HCT116 (cell line): ENCODE data around the gene ST6GALNAC5. TPM values are rescaled to one million over a fixed set of nuclear protein-coding genes. Genes with fewer than 3 reads are reported as not detected.

Experiments used
- ATAC-seq: fragments of 200-7000 bp; cut with Tn5 transposase; 2 replicates; pipeline ENCODE4 v1.9.1; 2020; ENCODE audit warnings: mild to moderate bottlenecking, moderate library complexity
- BruUV-seq: library from RNA; stranded (reverse); fragments of 400-500 nt; replicated peaks from 2 replicates; lab custom pipeline; 2021; lab: Mats Ljungman, UMichigan
- CTCF ChIA-PET: fragments of 300-600 bp; sonication (Branson Sonifier 250); formaldehyde crosslinking; loops from one replicate; lab custom pipeline; 2021; ENCODE audit warnings: antibody characterized with exemption; lab: Charles Lee
- POLR2A ChIA-PET: fragments of 300-600, 350-600 bp; sonication (Branson Sonifier 250); formaldehyde crosslinking; loops from one replicate; lab custom pipeline; 2021; ENCODE audit warnings: antibody characterized with exemption; lab: Charles Lee
- RAD21 ChIA-PET, 2 experiments: fragments of 300-600 bp; sonication (Branson Sonifier 250); formaldehyde crosslinking; loops; one replicate each; lab custom pipeline; 2023; ENCODE audit warnings: low total read pairs in 2 of 2; ENCODE audit not compliant: uncharacterized antibody in 2 of 2, unreplicated experiment in 2 of 2, low non-redundant PET in 1 of 2; lab: Charles Lee
- DNase-seq: peaks from one replicate; pipeline ENCODE4 v3.0.0-alpha.2; 2010; ENCODE audit warnings: low read depth, low spot score
- H2AFZ ChIP-seq: fragments of 200-600 bp; shearing (Covaris generic), sonication (generic); 2 replicates; pipeline ENCODE4 v1.6.1; 2017; ENCODE audit warnings: low read depth, mixed run types, mixed read lengths, antibody characterized with exemption, low read length; ENCODE audit not compliant: poor library complexity, severe bottlenecking
- H3K27ac ChIP-seq: 2 replicates; pipeline ENCODE4 v1.5.1; 2012; ENCODE audit warnings: low read depth, low read length
- H3K27me3 ChIP-seq: fragments of 200-600 bp; sonication (generic); 2 replicates; pipeline ENCODE4 v1.6.1; 2016; ENCODE audit warnings: mixed run types, low read length, mixed read lengths; ENCODE audit not compliant: insufficient read depth
- H3K36me3 ChIP-seq, 2 experiments: fragments of 200-500 bp in 1 of 2; fragments of 200-600 bp in 1 of 2; sonication (Bioruptor generic) in 1 of 2; sonication (generic) in 1 of 2; 2 replicates each; pipeline versions ENCODE4 v1.5.1 to v1.6.1; 2014 to 2016; ENCODE audit warnings: low read length in 2 of 2, inconsistent platforms in 1 of 2, mixed read lengths in 1 of 2, mixed run types in 1 of 2; ENCODE audit not compliant: insufficient read depth in 2 of 2, control insufficient read depth in 1 of 2
- H3K4me1 ChIP-seq, 2 experiments: fragments of 200-600 bp in 1 of 2; sonication (generic) in 1 of 2; 2 replicates each; pipeline versions ENCODE4 v1.5.1 to v1.6.1; 2012 to 2017; ENCODE audit warnings: low read length in 2 of 2, inconsistent platforms in 1 of 2, mild to moderate bottlenecking in 1 of 2, mixed read lengths in 1 of 2, mixed run types in 1 of 2, moderate library complexity in 1 of 2; ENCODE audit not compliant: insufficient read depth in 2 of 2, control insufficient read depth in 1 of 2
- H3K4me2 ChIP-seq: fragments of 200-600 bp; sonication (generic); 2 replicates; pipeline ENCODE4 v1.6.1; 2017; ENCODE audit warnings: mixed run types, low read length, mixed read lengths
- H3K4me3 ChIP-seq, 2 experiments: fragments of 200-600 bp in 1 of 2; sonication (generic) in 1 of 2; replicated peaks in 1 of 2; 2 replicates each; pipeline ENCODE4 v1.5.1; 2011 to 2016; ENCODE audit warnings: low read length in 2 of 2, control low read depth in 1 of 2, low read depth in 1 of 2, mild to moderate bottlenecking in 1 of 2, mixed read lengths in 1 of 2, mixed run types in 1 of 2
- H3K79me2 ChIP-seq: fragments of 200-600 bp; sonication (generic); 2 replicates; pipeline ENCODE4 v1.6.1; 2017; ENCODE audit warnings: mild to moderate bottlenecking, mixed run types, low read length, moderate library complexity, mixed read lengths; ENCODE audit not compliant: insufficient read depth
- H3K9ac ChIP-seq: fragments of 200-600 bp; sonication (generic); 2 replicates; pipeline ENCODE4 v1.6.1; 2016; ENCODE audit warnings: low read length, mixed read lengths
- H3K9me2 ChIP-seq: fragments of 200-600 bp; sonication (generic), shearing (Covaris generic); 2 replicates; pipeline ENCODE4 v1.6.1; 2017; ENCODE audit warnings: mixed run types, mild to moderate bottlenecking, moderate library complexity; ENCODE audit not compliant: insufficient read depth
- H3K9me3 ChIP-seq, 2 experiments: fragments of 200-500 bp in 1 of 2; fragments of 200-600 bp in 1 of 2; sonication (Bioruptor generic) in 1 of 2; sonication (generic) in 1 of 2; 2 replicates each; pipeline ENCODE4 v1.6.1; 2014 to 2017; ENCODE audit warnings: low read length in 2 of 2, mixed read lengths in 2 of 2, inconsistent platforms in 1 of 2, low read depth in 1 of 2, mild to moderate bottlenecking in 1 of 2, mixed run types in 1 of 2, moderate library complexity in 1 of 2; ENCODE audit not compliant: control insufficient read depth in 1 of 2, insufficient read depth in 1 of 2
- H4K20me1 ChIP-seq: fragments of 200-600 bp; sonication (generic), shearing (Covaris generic); 2 replicates; pipeline ENCODE4 v1.6.1; 2017; ENCODE audit warnings: mixed run types, mild to moderate bottlenecking, moderate library complexity; ENCODE audit not compliant: insufficient read depth
- CEBPB ChIP-seq: IDR thresholded peaks from 2 replicates; pipeline ENCODE4 v1.6.1; 2012; ENCODE audit warnings: low read depth
- CTCF ChIP-seq, 3 experiments: fragments of 200-600 bp in 1 of 3; sonication (generic) in 1 of 3; IDR thresholded peaks in 2 of 3; conservative IDR thresholded peaks in 1 of 3; 2 replicates each; pipeline ENCODE4 v1.5.1; 2012 to 2017; ENCODE audit warnings: low read depth in 2 of 3, low read length in 2 of 3, antibody characterized with exemption in 1 of 3, borderline replicate concordance in 1 of 3, control low read depth in 1 of 3, mild to moderate bottlenecking in 1 of 3, mixed read lengths in 1 of 3, mixed run types in 1 of 3, moderate library complexity in 1 of 3; ENCODE audit not compliant: insufficient read depth in 1 of 3
- EGR1 ChIP-seq: IDR thresholded peaks from 2 replicates; pipeline ENCODE4 v1.6.1; 2012; ENCODE audit warnings: low read depth
- EZH2 ChIP-seq: fragments of 200-600 bp; sonication (generic); IDR thresholded peaks from 2 replicates; pipeline ENCODE4 v1.6.1; 2017; ENCODE audit warnings: antibody characterized with exemption, mixed run types
- FOSL1 ChIP-seq: IDR thresholded peaks from 2 replicates; pipeline ENCODE4 v1.6.1; 2012; ENCODE audit warnings: low read depth
- POLR2AphosphoS5 ChIP-seq: IDR thresholded peaks from 2 replicates; pipeline ENCODE4 v1.6.1; 2011; ENCODE audit warnings: mild to moderate bottlenecking, low read depth, low read length, moderate library complexity
- RAD21 ChIP-seq: IDR thresholded peaks from 2 replicates; pipeline ENCODE4 v1.6.1; 2012; ENCODE audit warnings: low read depth, mild to moderate bottlenecking
- SIN3A ChIP-seq: IDR thresholded peaks from 2 replicates; pipeline ENCODE4 v1.6.1; 2012; ENCODE audit warnings: low read depth
- SP1 ChIP-seq: IDR thresholded peaks from 2 replicates; pipeline ENCODE4 v1.6.1; 2012; ENCODE audit warnings: low read depth
- SRF ChIP-seq: IDR thresholded peaks from 2 replicates; pipeline ENCODE4 v1.6.1; 2012; ENCODE audit warnings: low read depth
- YY1 ChIP-seq: IDR thresholded peaks from 2 replicates; pipeline ENCODE4 v1.6.1; 2011; ENCODE audit warnings: low read length, low read depth, moderate library complexity, mild to moderate bottlenecking; ENCODE audit not compliant: insufficient replicate concordance; ENCODE audit errors: extremely low read depth
- ZBTB33 ChIP-seq: IDR thresholded peaks from 2 replicates; pipeline ENCODE4 v1.6.1; 2011; ENCODE audit warnings: mild to moderate bottlenecking, low read length, moderate library complexity; ENCODE audit not compliant: insufficient replicate concordance; ENCODE audit errors: extremely low read depth
- intact Hi-C: fragments of 100-400 bp; cut with micrococcal nuclease; formaldehyde crosslinking; loops from 2 replicates; pipeline ENCODE4 v1.10.0; 2022
- total RNA-seq: library from RNA; stranded (reverse); gene quantifications from one replicate; pipeline ENCODE4 v1.2.1, GENCODE V29; 2021; ENCODE audit not compliant: unreplicated experiment

Gene ST6GALNAC5
- total RNA-seq, 1 experiment from 2014 or later, result 1.2 TPM

- no peak overlapping the region for H3K4me3 ChIP-seq
- BruUV-seq, result no TSS peak
- RAD21 ChIA-PET, result no interaction called here
- H3K9ac ChIP-seq, result no peak overlapping the region
- H3K36me3 ChIP-seq, result no peaks in the 10 kb centered on the region
- no peaks in the 10 kb centered on the region for H4K20me1 ChIP-seq
- no peaks in the 10 kb centered on the region for H3K27me3 ChIP-seq
- POLR2A ChIA-PET, result no interaction called here
- no peaks in the 10 kb centered on the region for H3K9me3 ChIP-seq
- H2AFZ ChIP-seq, result no peak overlapping the region
- no peaks in the 10 kb centered on the region for H3K9me2 ChIP-seq
- H3K79me2 ChIP-seq, result no peaks in the 10 kb centered on the region
- ATAC-seq (no peak), DNase-seq (no peak)
- intact Hi-C loops, result no loop called here
- TF ChIP-seq SRF (no peak), EZH2 (no peak), RAD21 (no peak), ZBTB33 (no peak), CEBPB (no peak), EGR1 (no peak)
- H3K4me2 ChIP-seq, result no peak overlapping the region
- CTCF ChIA-PET, result no interaction called here
- no peak overlapping the region for H3K27ac ChIP-seq
- H3K4me1 ChIP-seq, result no peaks in the 10 kb centered on the region
Observed at GRCh38 chr1:76835203-76835602, 32.1 kb upstream of the ST6GALNAC5 start.

GRCh38 chr1:76840278-76840677 lies 27.0 kb upstream of the ST6GALNAC5 start:
- no peak overlapping the region for H3K9ac ChIP-seq

More at GRCh38 chr1:76840278-76840677, 27.0 kb upstream of the ST6GALNAC5 start:
- no peak for DNase-seq
- H3K9me2 ChIP-seq, result no peaks in the 10 kb centered on the region
- H3K79me2 ChIP-seq, result no peaks in the 10 kb centered on the region
- intact Hi-C loops, result no loop called here
- ChIA-PET CTCF (no interaction called here), POLR2A (no interaction called here), RAD21 (no interaction called here)
- H2AFZ ChIP-seq, result no peak overlapping the region
- ATAC-seq, result no peak
- TF ChIP-seq POLR2AphosphoS5, result no peak
- no peak for TF ChIP-seq FOSL1
- no peak for TF ChIP-seq SP1
- no peak for TF ChIP-seq CTCF (IDR thresholded peaks at IDR 0.05 in 2 of 3, conservative IDR thresholded peaks at IDR 0.05 in 1 of 3; ENCODE audit: borderline replicate concordance in 1 of 3, insufficient read depth in 1 of 3, low read depth in 2 of 3, low read length in 2 of 3)
- TF ChIP-seq CEBPB, result no peak
- no peak for TF ChIP-seq YY1
- no peak for TF ChIP-seq SIN3A
- no peak overlapping the region for H3K27ac ChIP-seq
- H3K4me3 ChIP-seq, result no peak overlapping the region
- H3K9me3 ChIP-seq, result no peaks in the 10 kb centered on the region
- H3K4me1 ChIP-seq, result no peaks in the 10 kb centered on the region
- no peak overlapping the region for H3K4me2 ChIP-seq
- no peaks in the 10 kb centered on the region for H3K36me3 ChIP-seq
- no TSS peak for BruUV-seq
- H3K27me3 ChIP-seq, result no peaks in the 10 kb centered on the region
- no peaks in the 10 kb centered on the region for H4K20me1 ChIP-seq
